Left renal pelvis (tissue), 4 donors: ENCODE measurements around the gene SHQ1. TPM values are rescaled to one million over a fixed set of nuclear protein-coding genes. Genes with fewer than 3 reads are reported as not detected.

Experiments
- DNase-seq, 4 donors: peaks; one replicate each; pipeline ENCODE4 v3.0.0-alpha.2; 2013; ENCODE audit warnings: low read depth in 4 of 4, low spot score in 3 of 4
- polyA plus RNA-seq, 4 donors: library from polyadenylated mRNA; unstranded; fragments of 120-200 nt; gene quantifications; one replicate each; pipeline ENCODE4 v1.2.1, GENCODE V29; 2013; ENCODE audit not compliant: insufficient read length in 4 of 4

The SHQ1 gene
- polyA plus RNA-seq = 10 to 100 TPM; 17.4 to 25.8 (median 23.1) TPM

- DNase-seq = peak; percentile 87 to 92 (median 91)
Observed at GRCh38 chr3:72847751-72848702, at the start of gene SHQ1. Gene SHQ1, minus strand, starts transcription at chr3:72848445. Its CDS starts 105 bp downstream, at chr3:72848340.

- DNase-seq = no peak
Observed at GRCh38 chr3:72897758-72898007, 49.4 kb upstream of the SHQ1 start.

DNA sequence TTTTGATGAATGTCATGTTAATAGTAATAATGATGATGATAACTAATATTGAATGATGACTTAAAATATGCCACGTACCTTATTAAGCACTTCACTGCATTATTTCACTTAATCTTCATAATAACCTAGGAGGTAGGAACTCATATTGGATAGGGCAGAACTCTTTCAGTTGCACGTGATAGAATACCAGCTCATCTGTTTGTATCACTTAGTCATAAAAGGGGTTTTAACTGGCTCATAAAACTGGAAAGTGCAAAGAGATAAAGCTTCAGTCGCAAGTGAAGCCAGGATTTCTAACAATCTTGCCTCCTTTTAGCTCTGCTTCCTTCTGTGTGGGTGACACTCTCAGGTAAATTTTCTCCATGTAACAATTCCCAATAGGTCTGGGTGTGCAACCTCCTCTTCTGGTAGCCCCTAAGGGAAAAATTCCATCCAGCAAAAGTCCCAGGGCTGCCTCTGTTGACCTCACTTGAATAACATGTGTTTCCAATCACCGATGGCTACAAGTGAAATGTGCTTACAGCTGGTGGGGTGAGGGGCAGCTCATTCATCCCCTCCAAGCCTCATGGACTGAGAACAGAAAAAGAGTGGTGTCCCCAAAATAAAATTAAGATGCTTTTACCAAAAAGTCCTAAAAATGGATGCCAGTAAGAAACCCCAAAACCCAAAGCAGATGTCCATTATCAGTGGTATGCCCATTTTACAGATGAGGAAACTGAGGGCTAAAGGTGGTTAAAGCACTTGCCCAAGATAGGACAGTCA is 48.9 kb upstream of the SHQ1 start:
- no peak for DNase-seq

- DNase-seq = no peak
Observed at GRCh38 chr3:72894976-72895552, 46.8 kb upstream of the SHQ1 start.

DNA sequence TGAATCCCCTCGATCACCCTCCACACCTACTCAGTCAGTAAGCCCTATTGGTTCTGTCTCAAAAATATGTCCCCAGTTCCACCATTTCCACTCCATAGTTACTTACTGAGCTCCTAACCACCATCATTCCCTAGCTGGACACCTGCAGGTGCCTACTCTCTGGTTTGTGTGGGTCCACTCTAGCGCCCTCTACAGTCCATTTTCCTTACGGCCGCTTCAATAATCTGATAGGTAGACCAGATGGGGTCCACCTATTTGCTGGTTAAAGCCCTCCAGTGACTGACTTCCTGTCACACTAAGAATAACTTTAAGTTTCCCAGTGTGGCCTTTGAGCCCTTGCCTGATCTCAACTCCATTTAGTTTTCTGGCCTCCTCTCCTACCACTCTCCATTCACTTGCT is 44.6 kb upstream of the SHQ1 start:
- no peak for DNase-seq

DNA sequence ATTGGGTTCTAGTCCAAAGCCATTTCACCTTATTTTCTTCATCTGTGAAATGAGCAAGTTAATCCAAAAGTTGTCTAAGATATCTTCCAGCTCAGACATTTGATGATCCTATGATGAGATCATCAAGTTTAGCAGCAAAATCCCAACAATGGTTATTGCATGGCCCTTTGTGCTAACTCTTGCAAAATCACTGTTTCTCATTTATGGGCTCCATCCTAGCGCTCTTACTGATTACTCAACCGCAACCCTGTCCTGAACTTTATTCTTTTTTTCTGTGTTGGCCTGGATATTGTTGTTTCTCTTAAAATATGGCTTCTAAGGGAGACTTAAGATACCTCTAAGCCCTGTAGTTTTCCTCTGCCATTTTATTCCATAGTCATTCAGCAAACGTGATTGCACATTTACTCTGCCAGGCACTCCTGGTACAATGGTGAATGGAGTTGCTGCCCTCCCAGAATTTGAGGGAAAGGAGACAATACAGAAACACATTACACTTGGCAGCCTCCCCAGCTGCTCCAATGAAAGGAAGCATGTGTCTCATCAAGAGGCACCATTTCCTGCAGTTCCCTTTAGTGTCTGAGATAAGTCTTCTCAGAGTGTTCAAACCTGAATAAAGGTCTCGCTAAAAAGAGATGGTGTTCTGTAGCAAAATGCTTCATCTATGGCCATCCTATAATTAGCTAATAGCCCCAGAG is 44.0 kb upstream of the SHQ1 start:
- no peak for DNase-seq

DNA sequence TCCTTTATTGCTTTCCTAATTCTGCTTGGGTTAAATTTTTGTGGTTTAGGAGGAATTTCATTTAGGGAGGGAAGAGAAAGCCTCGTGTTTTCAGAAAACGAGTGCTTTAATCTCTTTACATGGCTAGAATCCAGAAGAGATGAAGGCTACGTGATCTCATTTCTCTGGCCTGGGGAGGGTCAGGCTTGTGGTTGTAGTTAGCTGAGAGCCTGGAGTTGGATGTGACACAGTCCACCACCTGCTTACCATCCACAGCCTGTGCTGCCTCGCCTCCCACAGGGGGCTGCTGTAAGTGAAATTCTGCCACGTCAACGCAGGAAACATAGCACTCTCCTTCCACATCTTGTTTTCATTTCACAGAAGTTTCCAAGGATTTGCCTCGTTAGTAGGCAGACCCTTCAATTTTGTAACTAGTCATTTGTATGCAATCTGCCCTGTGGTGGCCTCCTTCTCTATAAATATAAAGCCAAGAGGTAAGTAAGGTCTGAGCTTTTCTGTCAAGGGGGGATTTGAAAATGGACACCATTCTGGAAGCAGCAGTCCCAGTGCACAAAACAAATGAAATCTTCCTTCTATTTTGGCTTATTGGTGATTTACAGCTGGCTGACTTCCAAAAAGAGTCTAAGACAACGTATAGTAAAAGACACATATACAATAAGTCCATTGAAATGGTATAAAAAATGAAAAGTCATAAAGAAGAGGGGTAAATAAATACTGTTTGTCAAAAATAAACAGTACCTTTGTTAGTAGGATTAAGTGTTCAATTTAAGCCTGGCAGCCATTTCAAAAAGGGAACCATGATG is 43.0 kb upstream of the SHQ1 start:
- no peak for DNase-seq

GRCh38 chr3:72890166-72890925 is 42.1 kb upstream of the SHQ1 start:
- DNase-seq = no peak

- DNase-seq = no peak
Observed at GRCh38 chr3:72889310-72890165, 41.3 kb upstream of the SHQ1 start.

DNA sequence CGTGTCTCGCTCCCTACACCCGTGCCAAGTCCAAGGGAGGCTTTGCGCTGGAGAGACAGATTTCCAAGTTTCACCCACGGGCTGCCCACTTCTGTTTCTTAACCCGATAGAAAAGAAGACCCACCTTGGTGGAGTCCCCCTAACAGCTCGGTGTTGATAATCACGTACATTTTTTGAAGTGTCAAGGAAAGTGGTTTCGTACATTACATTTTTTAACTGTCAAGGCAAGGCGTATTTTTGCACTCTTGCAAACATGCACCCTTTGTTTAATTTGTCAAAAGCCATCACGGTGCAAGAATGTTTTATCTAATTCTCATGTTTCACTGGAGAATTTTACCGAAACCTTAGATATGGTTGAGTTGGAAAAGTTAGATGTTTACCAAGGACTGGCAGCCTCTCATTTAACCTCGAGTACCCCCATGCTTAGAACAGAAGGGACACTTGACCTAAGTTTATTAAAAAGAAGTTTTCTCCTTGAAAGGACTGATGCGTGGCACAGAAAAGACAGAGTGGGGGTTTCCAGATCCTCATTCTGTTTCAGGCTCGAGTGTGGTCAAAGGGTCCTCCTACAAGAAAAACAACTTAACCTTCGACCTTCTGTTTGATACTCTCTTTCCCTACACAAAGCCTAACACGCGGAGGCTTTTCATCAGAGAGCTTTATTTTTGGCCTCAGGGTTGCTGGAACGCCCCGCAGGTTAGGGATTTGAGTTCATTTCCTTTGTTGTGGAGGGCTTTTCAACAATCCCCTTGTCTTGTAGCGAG is 40.5 kb upstream of the SHQ1 start:
- no peak for DNase-seq

GRCh38 chr3:72887705-72888545 is 39.7 kb upstream of the SHQ1 start, which contains the start of gene GXYLT2:
Gene GXYLT2, plus strand, starts transcription at chr3:72888046. Its CDS starts 188 bp downstream, at chr3:72888234.
- no peak for DNase-seq

GRCh38 chr3:72887343-72887704 is 39.1 kb upstream of the SHQ1 start:
- DNase-seq = no peak

DNA sequence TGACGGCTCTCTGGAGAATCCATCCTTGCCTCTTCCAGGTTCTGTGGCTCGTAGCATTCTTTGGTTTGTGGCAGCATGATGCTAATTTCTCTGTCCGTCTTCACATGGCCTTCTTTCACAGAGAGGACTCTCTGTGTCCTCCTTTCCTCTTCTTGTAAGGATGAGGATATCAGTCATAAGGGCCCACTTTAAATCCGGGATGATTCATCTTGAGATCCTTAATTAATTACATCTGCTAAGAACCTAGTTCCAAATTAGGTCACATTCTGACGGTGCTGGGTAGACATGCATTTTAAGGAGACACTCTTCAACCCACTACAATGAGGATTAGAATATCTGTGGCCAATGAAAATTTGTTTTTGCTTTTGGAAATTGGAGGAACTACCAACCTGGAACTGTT is 23.9 kb upstream of the SHQ1 start:
- DNase-seq = no peak

- DNase-seq = no peak
Observed at GRCh38 chr3:72862314-72863090, 14.3 kb upstream of the SHQ1 start.

DNA sequence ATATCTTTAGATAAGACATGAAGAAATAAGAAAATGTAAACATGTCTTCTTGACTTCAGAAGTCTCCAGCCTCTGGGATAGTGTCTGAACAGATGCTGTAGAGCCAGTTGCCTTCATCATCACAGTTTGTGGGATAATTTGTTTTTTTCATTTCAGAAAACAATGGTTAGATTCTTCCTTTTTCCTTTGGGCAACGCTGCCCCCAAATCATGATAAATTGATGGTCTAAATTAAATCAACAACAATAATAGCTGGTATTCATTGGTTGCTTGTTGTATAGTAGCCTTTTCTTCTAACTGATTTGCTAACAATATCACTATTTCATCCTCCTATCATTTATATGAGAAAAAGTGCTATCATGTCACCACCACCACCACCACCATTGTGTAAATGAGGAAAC is 12.6 kb upstream of the SHQ1 start:
- no peak for DNase-seq

- DNase-seq = no peak
Observed at GRCh38 chr3:72860053-72860452, 11.8 kb upstream of the SHQ1 start.
